WTC11 (cell line): ENCODE results near the gene TIE1. TPM values are rescaled to one million over a fixed set of nuclear protein-coding genes. Genes with fewer than 3 reads are reported as not detected.

Experiments
- ATAC-seq: fragments of 200-7000 bp; cut with Tn5 transposase; 2 replicates; pipeline ENCODE4 v1.10.0; 2021; ENCODE audit warnings: mild to moderate bottlenecking, moderate library complexity
- CTCF ChIA-PET: fragments of 300-600 bp; sonication (Branson Sonifier 250); formaldehyde crosslinking; loops from one replicate; lab custom pipeline; 2021; ENCODE audit warnings: antibody characterized with exemption; lab: Charles Lee
- POLR2A ChIA-PET: fragments of 350-600 bp; sonication (Branson Sonifier 250); formaldehyde crosslinking; loops from one replicate; lab custom pipeline; 2021; ENCODE audit warnings: antibody characterized with exemption; lab: Charles Lee
- DNase-seq: peaks from one replicate; pipeline ENCODE4 v3.0.0; 2021; ENCODE audit warnings: low spot score
- H3K27ac Mint-ChIP-seq: 2 replicates; pipeline ENCODE4 v1.8.0; 2021; ENCODE audit warnings: mixed read lengths
- H3K27me3 Mint-ChIP-seq: 2 replicates; pipeline ENCODE4 v1.8.0; 2021; ENCODE audit warnings: low read depth, mild to moderate bottlenecking, moderate library complexity, mixed read lengths
- H3K36me3 Mint-ChIP-seq: 2 replicates; pipeline ENCODE4 v1.8.0; 2021; ENCODE audit warnings: mixed read lengths
- H3K4me1 Mint-ChIP-seq: 2 replicates; pipeline ENCODE4 v1.8.0; 2022; ENCODE audit warnings: mixed read lengths
- H3K4me3 Mint-ChIP-seq: 2 replicates; pipeline ENCODE4 v1.8.0; 2021; ENCODE audit warnings: mild to moderate bottlenecking, moderate library complexity, mixed read lengths
- H3K9me3 Mint-ChIP-seq: 2 replicates; pipeline ENCODE4 v1.8.0; 2021; ENCODE audit warnings: mixed read lengths
- CREM ChIP-seq: sonication (generic); formaldehyde crosslinking; IDR thresholded peaks from 2 replicates; pipeline ENCODE4 v1.8.1; 2022; ENCODE audit warnings: mild to moderate bottlenecking, missing genetic modification reagents, moderate library complexity
- FOXP1 ChIP-seq: sonication (generic); formaldehyde crosslinking; IDR thresholded peaks from 2 replicates; pipeline ENCODE4 v1.8.0; 2022; ENCODE audit warnings: missing genetic modification reagents, mild to moderate bottlenecking, moderate library complexity, borderline replicate concordance
- GABPB1 ChIP-seq: sonication (generic); formaldehyde crosslinking; IDR thresholded peaks from 2 replicates; pipeline ENCODE4 v1.8.1; 2023; ENCODE audit warnings: mild to moderate bottlenecking, missing genetic modification reagents
- JUN ChIP-seq: sonication (generic); formaldehyde crosslinking; IDR thresholded peaks from 2 replicates; pipeline ENCODE4 v1.8.0; 2023; ENCODE audit warnings: mild to moderate bottlenecking, missing genetic modification reagents
- NR1H2 ChIP-seq: sonication (generic); formaldehyde crosslinking; IDR thresholded peaks from 2 replicates; pipeline ENCODE4 v1.9.0; 2021; ENCODE audit warnings: mild to moderate bottlenecking, moderate library complexity, missing genetic modification reagents
- NR2C2 ChIP-seq: sonication (generic); formaldehyde crosslinking; IDR thresholded peaks from 2 replicates; pipeline ENCODE4 v1.8.0; 2022; ENCODE audit warnings: mild to moderate bottlenecking, missing genetic modification reagents
- NR3C1 ChIP-seq: sonication (generic); formaldehyde crosslinking; conservative IDR thresholded peaks from 2 replicates; pipeline ENCODE4 v1.8.1; 2023; ENCODE audit warnings: low read depth, mild to moderate bottlenecking, missing genetic modification reagents
- SMAD4 ChIP-seq: sonication (generic); formaldehyde crosslinking; IDR thresholded peaks from 2 replicates; pipeline ENCODE4 v1.8.0; 2022; ENCODE audit warnings: mild to moderate bottlenecking, missing genetic modification reagents
- TCF7 ChIP-seq: sonication (generic); formaldehyde crosslinking; IDR thresholded peaks from 2 replicates; pipeline ENCODE4 v1.8.0; 2022; ENCODE audit warnings: mild to moderate bottlenecking, low read depth, missing genetic modification reagents, moderate library complexity
- TP53 ChIP-seq: sonication (generic); formaldehyde crosslinking; IDR thresholded peaks from 2 replicates; pipeline ENCODE4 v1.8.1; 2023; ENCODE audit warnings: mild to moderate bottlenecking, missing genetic modification reagents
- ZNF263 ChIP-seq: sonication (generic); formaldehyde crosslinking; IDR thresholded peaks from 2 replicates; pipeline ENCODE4 v1.8.1; 2022; ENCODE audit warnings: low read depth, mild to moderate bottlenecking, moderate library complexity, missing genetic modification reagents
- ZNF396 ChIP-seq: fragments of 250-450 bp; sonication (Bioruptor Pico); IDR thresholded peaks from 2 replicates; pipeline ENCODE4 v1.8.0; 2021; ENCODE audit warnings: mild to moderate bottlenecking, moderate library complexity, borderline replicate concordance
- ZNF671 ChIP-seq: fragments of 250-450 bp; sonication (Bioruptor Pico); IDR thresholded peaks from 2 replicates; pipeline ENCODE4 v1.8.0; 2021; ENCODE audit warnings: mild to moderate bottlenecking
- total RNA-seq: library from RNA; stranded (reverse); gene quantifications from 3 replicates; pipeline ENCODE4 v1.2.3, GENCODE V29; 2021
- TF ChIP-seq, protein P1 (sequence below): fragments of 250-450 bp; sonication (Bioruptor Pico); IDR thresholded peaks from 2 replicates; pipeline ENCODE4 v2.1.2; 2022; ENCODE audit warnings: mild to moderate bottlenecking, moderate library complexity
- TF ChIP-seq, protein P2 (sequence below): sonication (generic); formaldehyde crosslinking; IDR thresholded peaks from 2 replicates; pipeline ENCODE4 v1.8.1; 2022; ENCODE audit warnings: mild to moderate bottlenecking, missing genetic modification reagents, moderate library complexity, borderline replicate concordance
- TF ChIP-seq, protein P3 (sequence below): fragments of 250-450 bp; sonication (Bioruptor Pico); IDR thresholded peaks from 2 replicates; pipeline ENCODE4 v1.8.0; 2021; ENCODE audit warnings: mild to moderate bottlenecking
- TF ChIP-seq, protein P4 (sequence below): fragments of 250-450 bp; sonication (Bioruptor Pico); IDR thresholded peaks from 2 replicates; pipeline ENCODE4 v1.9.0; 2021; ENCODE audit warnings: mild to moderate bottlenecking

The TIE1 gene
- total RNA-seq, 1 experiment from 2014 or later, result 2.5 TPM

DNA sequence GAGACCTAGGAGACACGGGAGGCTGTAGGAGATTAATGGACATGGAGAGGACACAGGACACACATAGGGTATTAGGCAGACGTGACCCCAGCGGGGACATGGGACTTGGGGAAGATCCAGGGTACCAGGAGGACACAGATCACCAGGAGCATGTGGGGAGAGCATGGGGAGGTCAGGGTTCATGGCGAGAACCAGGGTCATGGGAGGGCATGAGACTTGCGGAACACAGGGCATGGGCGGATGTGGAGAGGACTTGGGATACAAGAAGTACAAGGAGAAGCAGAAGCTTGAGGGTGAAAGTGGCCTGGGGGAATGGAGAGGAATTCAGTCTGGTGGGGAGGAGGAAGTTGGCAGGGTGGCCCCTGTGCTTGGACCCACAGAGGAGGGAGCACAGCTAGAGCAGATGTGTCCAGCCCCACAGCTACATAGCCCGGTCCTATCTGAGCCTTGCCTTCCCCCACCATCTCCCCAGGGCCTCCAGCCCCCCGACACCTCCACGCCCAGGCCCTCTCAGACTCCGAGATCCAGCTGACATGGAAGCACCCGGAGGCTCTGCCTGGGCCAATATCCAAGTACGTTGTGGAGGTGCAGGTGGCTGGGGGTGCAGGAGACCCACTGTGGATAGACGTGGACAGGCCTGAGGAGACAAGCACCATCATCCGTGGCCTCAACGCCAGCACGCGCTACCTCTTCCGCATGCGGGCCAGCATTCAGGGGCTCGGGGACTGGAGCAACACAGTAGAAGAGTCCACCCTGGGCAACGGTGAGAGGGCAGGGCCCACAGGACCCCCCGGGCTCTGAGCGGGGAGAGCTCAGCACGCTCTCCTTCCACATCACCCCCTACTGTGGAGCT, 12.1 kb downstream of the TIE1 start:
- no peak for DNase-seq
- Mint-ChIP-seq H3K4me1 (peaks cover 3% of the 10 kb centered on the region), H3K27me3 (no peaks in the 10 kb centered on the region; the same call in 1 of the 2 replicates), H3K27ac (no peak overlapping the region), H3K4me3 (no peak overlapping the region), H3K36me3 (no peaks in the 10 kb centered on the region), H3K9me3 (no peaks in the 10 kb centered on the region)
- no peak for ATAC-seq
- CTCF ChIA-PET, result interaction anchor here (1.5 to 1.6 kb wide), 3 partner anchors 28 to 86 kb away, joined by 3 to 5 read pairs (median 3); partner anchors contain the start of genes C1orf210 and CDC20
- TF ChIP-seq GABPB1 (CRISPR knock-in tag) (no peak), ZNF263 (no peak)
- TF ChIP-seq, protein P1, sequence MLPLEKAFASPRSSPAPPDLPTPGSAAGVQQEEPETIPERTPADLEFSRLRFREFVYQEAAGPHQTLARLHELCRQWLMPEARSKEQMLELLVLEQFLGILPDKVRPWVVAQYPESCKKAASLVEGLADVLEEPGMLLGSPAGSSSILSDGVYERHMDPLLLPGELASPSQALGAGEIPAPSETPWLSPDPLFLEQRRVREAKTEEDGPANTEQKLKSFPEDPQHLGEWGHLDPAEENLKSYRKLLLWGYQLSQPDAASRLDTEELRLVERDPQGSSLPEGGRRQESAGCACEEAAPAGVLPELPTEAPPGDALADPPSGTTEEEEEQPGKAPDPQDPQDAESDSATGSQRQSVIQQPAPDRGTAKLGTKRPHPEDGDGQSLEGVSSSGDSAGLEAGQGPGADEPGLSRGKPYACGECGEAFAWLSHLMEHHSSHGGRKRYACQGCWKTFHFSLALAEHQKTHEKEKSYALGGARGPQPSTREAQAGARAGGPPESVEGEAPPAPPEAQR, result no peak
- POLR2A ChIA-PET, result no interaction called here

DNA sequence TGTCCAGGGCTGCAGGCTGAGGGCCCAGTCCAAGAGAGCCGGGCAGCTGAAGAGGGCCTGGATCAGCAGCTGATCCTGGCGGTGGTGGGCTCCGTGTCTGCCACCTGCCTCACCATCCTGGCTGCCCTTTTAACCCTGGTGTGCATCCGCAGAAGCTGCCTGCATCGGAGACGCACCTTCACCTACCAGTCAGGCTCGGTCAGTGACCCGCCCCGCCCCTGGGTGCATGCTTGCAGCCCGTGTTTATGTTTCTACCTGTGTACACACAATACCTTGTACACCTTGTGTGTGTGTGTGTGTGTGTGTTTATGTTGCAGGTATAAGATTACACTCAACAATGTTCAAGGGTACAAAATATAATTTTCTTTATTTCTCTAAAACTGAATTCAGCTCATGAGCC, 13.0 kb downstream of the TIE1 start:
- H3K27me3 Mint-ChIP-seq, result no peaks in the 10 kb centered on the region
- POLR2A ChIA-PET, result no interaction called here

DNA sequence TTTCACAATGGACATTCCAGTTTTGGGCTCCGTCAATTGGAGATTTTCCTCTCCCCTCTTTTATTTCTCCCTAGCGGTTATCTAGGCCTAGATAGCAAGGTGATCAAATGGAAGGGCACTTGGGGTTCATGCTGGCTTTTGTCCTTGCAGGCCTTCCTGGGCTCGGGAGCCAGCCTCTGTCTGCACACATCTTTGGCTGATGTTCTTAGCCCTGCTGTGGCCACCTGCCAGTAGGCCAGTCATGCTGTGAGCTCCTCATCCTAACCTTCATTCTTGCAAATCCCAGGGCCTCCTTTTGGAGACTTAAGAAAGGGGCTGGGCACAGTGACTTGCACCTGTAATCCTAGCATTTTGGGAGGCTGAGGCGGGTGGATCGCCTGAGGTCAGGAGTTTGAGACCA, 13.5 kb downstream of the TIE1 start:
- H3K4me1 Mint-ChIP-seq, result peaks cover 6% of the 10 kb centered on the region
- no peaks in the 10 kb centered on the region for H3K9me3 Mint-ChIP-seq
- ChIA-PET CTCF (interaction anchor here (1.5 kb wide), 1 partner anchor 29 kb away, joined by 3 read pairs; the partner anchor contains the start of gene C1orf210), POLR2A (no interaction called here)
- DNase-seq (no peak), ATAC-seq (no peak)
- no peak overlapping the region for H3K27ac Mint-ChIP-seq
- no peaks in the 10 kb centered on the region for H3K27me3 Mint-ChIP-seq
- TF ChIP-seq, protein P2, sequence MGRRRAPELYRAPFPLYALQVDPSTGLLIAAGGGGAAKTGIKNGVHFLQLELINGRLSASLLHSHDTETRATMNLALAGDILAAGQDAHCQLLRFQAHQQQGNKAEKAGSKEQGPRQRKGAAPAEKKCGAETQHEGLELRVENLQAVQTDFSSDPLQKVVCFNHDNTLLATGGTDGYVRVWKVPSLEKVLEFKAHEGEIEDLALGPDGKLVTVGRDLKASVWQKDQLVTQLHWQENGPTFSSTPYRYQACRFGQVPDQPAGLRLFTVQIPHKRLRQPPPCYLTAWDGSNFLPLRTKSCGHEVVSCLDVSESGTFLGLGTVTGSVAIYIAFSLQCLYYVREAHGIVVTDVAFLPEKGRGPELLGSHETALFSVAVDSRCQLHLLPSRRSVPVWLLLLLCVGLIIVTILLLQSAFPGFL, result no peak
- TF ChIP-seq, protein P3, sequence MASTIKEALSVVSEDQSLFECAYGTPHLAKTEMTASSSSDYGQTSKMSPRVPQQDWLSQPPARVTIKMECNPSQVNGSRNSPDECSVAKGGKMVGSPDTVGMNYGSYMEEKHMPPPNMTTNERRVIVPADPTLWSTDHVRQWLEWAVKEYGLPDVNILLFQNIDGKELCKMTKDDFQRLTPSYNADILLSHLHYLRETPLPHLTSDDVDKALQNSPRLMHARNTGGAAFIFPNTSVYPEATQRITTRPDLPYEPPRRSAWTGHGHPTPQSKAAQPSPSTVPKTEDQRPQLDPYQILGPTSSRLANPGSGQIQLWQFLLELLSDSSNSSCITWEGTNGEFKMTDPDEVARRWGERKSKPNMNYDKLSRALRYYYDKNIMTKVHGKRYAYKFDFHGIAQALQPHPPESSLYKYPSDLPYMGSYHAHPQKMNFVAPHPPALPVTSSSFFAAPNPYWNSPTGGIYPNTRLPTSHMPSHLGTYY (CRISPR knock-in tag), result no peak
- TF ChIP-seq JUN (CRISPR knock-in tag) (no peak), NR3C1 (CRISPR knock-in tag) (no peak)
- no peaks in the 10 kb centered on the region for H3K36me3 Mint-ChIP-seq
- no peak overlapping the region for H3K4me3 Mint-ChIP-seq

More for the DNA sequence above, 13.0 kb downstream of the TIE1 start:
- Mint-ChIP-seq H3K36me3 (no peaks in the 10 kb centered on the region), H3K9me3 (no peaks in the 10 kb centered on the region), H3K4me3 (no peak overlapping the region), H3K4me1 (peaks cover 6% of the 10 kb centered on the region), H3K27ac (no peak overlapping the region)
- ATAC-seq (no peak), DNase-seq (no peak)
- CTCF ChIA-PET, result interaction anchor here (1.5 kb wide), 1 partner anchor 29 kb away, joined by 3 read pairs; the partner anchor contains the start of gene C1orf210
- TF ChIP-seq ZNF396 (CRISPR knock-in tag), result no peak
- TF ChIP-seq CREM, result no peak
- TF ChIP-seq FOXP1 (CRISPR knock-in tag), result no peak
- no peak for TF ChIP-seq NR1H2
- TF ChIP-seq TCF7 (CRISPR knock-in tag), result no peak
- no peak for TF ChIP-seq SMAD4
- TF ChIP-seq TP53 (CRISPR knock-in tag), result no peak
- TF ChIP-seq NR2C2 (CRISPR knock-in tag), result no peak
- TF ChIP-seq ZNF671 (CRISPR knock-in tag), result no peak
- TF ChIP-seq, protein P4, sequence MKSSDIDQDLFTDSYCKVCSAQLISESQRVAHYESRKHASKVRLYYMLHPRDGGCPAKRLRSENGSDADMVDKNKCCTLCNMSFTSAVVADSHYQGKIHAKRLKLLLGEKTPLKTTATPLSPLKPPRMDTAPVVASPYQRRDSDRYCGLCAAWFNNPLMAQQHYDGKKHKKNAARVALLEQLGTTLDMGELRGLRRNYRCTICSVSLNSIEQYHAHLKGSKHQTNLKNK (CRISPR knock-in tag), result no peak
- TF ChIP-seq, all 79 proteins: peak for 0
